Measurements from ENCODE around the gene VPS37B.
"Not testable (repeated sequence)": the region's sequence is repeated elsewhere in the genome, so short reads cannot be mapped to it uniquely, and the experiment has no call there.

The VPS37B gene, protein sequence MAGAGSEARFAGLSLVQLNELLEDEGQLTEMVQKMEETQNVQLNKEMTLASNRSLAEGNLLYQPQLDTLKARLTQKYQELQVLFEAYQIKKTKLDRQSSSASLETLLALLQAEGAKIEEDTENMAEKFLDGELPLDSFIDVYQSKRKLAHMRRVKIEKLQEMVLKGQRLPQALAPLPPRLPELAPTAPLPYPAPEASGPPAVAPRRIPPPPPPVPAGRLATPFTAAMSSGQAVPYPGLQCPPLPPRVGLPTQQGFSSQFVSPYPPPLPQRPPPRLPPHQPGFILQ

DNA sequence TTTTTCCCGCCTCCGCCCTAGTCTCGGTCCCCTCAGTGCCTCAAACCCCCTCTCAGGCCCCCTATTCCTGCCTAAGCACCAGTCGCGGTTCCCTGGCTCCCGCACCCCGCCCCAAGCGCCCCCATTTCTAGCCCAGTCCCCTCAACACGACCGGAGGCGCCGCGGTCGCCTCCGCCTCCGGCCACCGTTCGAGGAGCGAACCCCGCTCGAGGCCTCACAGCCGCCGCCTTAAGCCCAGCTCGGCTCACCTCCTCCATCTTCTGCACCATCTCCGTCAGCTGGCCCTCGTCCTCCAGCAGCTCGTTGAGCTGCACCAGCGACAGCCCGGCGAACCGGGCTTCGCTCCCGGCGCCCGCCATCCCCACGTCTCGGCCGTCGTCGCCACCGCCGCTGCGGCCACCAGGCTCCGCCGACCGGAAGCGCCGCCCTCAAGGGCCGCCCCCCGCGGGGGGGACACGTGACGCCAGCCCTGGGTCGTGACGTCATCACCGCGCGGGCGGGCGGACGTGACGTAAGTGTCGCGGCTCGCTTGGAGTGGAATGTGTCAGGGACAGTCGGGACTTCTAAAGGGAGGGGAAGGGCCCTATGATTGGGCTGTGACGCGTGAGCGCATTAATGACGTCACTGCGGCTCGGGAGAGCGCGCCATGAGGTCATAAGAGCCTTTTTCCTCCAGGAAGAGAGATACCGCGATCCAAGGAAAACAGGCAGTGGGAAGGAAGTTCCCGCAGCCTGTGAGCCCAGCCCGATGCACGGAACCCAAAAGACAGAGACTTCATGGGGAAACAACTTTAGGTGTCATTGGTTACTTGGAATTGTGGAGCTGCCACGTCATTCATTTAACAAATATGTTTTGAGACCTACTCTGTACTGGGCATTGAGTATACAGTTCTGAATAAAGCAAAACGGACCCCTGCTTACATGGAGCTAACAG lies at the start of gene VPS37B:
TSS of gene VPS37B (minus strand) at position 421 of the 933 bp plus-strand sequence. CDS start at position 359, 62 bp downstream.
- TF ChIP-seq ZFX (IDR thresholded peaks at IDR 0.05): peak; percentile 46
- TF ChIP-seq, protein P1, sequence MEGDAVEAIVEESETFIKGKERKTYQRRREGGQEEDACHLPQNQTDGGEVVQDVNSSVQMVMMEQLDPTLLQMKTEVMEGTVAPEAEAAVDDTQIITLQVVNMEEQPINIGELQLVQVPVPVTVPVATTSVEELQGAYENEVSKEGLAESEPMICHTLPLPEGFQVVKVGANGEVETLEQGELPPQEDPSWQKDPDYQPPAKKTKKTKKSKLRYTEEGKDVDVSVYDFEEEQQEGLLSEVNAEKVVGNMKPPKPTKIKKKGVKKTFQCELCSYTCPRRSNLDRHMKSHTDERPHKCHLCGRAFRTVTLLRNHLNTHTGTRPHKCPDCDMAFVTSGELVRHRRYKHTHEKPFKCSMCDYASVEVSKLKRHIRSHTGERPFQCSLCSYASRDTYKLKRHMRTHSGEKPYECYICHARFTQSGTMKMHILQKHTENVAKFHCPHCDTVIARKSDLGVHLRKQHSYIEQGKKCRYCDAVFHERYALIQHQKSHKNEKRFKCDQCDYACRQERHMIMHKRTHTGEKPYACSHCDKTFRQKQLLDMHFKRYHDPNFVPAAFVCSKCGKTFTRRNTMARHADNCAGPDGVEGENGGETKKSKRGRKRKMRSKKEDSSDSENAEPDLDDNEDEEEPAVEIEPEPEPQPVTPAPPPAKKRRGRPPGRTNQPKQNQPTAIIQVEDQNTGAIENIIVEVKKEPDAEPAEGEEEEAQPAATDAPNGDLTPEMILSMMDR (conservative IDR thresholded peaks at IDR 0.05): no peak
- H3K27ac ChIP-seq: peak within 1 kb of the TSS; percentile 87

DNA sequence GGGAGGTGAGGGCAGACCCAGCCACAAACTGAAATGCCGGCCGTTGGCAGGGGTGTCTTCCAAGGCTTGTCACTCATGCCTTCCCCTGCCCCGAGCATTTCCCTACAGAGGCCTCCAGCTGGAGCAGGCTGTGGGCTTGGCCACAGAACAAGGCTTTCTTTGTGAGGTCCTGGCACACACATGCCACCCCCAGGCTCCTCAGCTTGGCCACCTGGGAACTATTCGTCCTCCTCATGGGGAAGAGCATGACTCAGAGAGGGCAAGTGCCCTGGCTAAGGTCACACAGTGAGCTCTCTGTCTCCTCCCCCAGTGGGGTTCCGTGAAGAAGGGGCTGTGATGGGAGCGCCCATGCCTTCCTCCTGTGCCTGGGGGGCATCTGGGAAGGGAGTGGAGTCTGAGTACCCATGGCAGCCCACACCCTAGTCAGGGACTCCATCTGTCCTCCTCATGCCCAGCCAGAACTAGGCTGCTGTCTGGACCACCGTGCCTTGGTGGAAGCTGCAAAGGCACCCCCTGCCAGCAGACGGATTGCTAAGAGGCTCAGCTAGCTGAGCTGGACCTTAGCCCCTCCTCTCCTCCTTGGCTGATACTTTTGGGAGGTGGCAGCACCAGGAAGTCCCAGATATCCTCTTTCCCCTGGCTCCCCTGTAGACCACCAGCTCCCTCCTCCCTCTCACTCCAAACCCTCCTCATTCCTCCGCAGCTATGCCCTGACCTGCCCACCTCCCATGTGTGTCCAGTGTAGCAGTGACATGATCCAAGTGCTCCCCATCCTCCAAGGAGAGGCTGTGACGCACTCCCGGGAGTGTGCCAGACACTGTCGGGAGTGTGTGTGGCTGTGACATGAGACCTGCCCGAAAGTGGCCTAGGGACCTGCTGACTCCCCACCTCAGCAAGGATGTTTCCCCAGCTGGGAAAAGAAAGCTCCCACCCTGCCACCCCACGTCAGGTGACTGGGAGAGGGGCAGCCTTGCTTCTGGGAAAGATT lies 49.0 kb upstream of the VPS37B start:
- no peak overlapping the region for H3K27ac ChIP-seq
- TF ChIP-seq, protein P1 (conservative IDR thresholded peaks at IDR 0.05): no peak
- TF ChIP-seq ZFX (IDR thresholded peaks at IDR 0.05): no peak

DNA sequence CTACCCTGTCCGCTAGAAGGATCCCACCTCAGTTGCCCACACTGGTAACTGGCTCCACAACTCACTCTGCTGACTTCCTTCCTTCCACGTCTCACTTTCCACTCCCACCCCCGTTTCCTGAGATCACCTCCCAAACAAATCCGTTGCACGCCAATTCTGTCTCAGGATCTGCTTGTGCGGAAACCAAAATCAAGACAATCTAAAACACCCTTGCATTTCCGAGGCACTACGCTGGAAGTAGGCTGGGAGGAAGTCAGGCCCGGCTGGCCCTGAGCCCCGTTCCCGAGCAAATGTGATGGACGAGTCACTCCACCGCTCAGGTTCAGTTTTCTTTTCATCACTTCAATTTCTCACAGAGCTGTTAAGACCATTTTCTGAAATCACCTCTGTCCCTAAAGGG lies 47.3 kb upstream of the VPS37B start:
- H3K27ac ChIP-seq: no peak overlapping the region
- TF ChIP-seq, protein P1 (conservative IDR thresholded peaks at IDR 0.05): no peak
- TF ChIP-seq ZFX (IDR thresholded peaks at IDR 0.05): no peak

DNA sequence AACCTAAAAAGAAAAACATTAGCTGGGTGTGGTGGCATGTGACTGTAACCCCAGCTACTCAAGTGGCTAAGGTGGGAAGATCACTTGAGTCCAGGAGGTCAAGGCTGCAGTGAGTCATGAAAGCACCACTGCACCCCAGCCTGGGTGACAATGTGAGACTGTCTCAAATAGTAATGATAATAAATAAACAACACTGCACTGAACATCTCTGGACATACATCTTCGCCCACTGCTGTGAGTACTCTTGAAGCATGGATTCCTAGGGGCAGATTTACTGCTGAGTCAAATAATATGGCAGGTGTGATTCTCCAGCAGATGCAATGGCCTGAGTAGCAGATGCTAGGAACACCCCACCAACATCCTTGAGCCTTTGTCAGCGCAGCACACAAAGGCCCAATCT lies 46.7 kb upstream of the VPS37B start:
- H3K27ac ChIP-seq: no peak overlapping the region

DNA sequence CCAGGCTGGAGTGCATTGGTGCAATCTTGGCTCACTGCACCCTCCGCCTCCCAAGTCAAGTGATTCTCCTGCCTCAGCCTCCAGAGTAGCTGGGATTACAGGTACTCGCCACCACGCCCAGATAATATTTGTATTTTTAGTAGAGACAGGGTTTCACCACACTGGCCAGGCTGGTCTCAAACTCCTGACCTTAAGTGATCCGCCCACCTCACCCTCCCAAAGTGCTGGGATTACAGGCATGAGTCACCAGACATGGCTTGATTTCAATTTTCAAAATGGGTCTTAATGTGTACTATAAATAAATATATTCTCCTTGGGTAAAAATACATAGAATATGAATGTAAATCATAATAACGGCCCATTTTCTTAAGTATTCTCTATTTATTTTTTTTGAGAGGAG lies 45.4 kb upstream of the VPS37B start:
- not testable (repeated sequence) for H3K27ac ChIP-seq

More for the DNA sequence above, 46.7 kb upstream of the VPS37B start:
- TF ChIP-seq, protein P1 (conservative IDR thresholded peaks at IDR 0.05): no peak
- TF ChIP-seq ZFX (IDR thresholded peaks at IDR 0.05): no peak

DNA sequence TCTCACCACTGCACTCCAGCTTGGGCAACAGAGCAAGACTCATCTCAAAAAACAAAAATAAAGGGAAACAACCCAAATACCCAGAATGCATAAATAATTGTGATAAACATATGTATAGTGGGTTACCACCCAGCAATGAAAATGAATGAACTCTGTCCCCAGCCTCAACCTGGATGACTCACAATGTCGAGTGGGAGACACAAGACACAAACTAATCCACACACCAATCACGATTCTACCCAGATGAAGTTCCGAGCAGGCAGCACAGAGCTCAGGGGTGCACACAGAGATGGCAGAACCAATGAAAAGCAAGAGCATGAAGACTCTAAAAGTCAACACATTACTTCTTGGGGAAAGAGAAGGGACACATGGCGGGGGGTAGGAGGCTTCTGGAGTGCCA lies 43.2 kb upstream of the VPS37B start:
- no peak for TF ChIP-seq ZFX (IDR thresholded peaks at IDR 0.05)
- TF ChIP-seq, protein P1 (conservative IDR thresholded peaks at IDR 0.05): no peak
- H3K27ac ChIP-seq: no peak overlapping the region

DNA sequence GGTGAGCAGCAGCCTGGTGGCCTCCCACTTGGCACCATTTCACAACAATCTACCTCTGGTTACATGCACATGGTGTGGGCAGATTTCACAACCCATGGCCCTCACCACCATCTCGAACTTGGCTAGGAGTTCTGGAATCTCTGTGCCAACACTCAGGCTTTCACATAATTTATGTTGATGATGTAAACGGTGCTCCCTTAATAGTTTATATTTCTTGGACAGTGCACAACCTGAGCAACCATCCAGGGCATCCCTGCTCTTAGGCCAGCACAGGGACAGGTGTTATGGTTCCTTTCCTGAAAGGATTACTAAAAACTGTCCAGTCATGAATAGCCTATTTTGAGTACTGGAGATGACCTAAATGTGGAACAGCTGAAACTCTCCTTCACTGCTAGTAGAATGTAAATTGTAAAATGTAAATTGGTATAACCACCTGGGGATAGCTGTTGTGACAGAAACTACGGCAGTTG lies 41.7 kb upstream of the VPS37B start:
- H3K27ac ChIP-seq: no peak overlapping the region

More for the DNA sequence above, 41.7 kb upstream of the VPS37B start:
- no peak for TF ChIP-seq ZFX (IDR thresholded peaks at IDR 0.05)
- TF ChIP-seq, protein P1 (conservative IDR thresholded peaks at IDR 0.05): no peak
